ENCODE measurements around the gene FXYD2. TPM values are rescaled to one million over a fixed set of nuclear protein-coding genes. Genes with fewer than 3 reads are reported as not detected.
A peak's percentile ranks its signal among the peaks of the same experiment; 100 is the strongest.
"Not testable (repeated sequence)": the region's sequence is repeated elsewhere in the genome, so short reads cannot be mapped to it uniquely, and the experiment has no call there.

The FXYD2 gene
- total RNA-seq: 1.6 TPM
- long read RNA-seq: 0 reads

DNA sequence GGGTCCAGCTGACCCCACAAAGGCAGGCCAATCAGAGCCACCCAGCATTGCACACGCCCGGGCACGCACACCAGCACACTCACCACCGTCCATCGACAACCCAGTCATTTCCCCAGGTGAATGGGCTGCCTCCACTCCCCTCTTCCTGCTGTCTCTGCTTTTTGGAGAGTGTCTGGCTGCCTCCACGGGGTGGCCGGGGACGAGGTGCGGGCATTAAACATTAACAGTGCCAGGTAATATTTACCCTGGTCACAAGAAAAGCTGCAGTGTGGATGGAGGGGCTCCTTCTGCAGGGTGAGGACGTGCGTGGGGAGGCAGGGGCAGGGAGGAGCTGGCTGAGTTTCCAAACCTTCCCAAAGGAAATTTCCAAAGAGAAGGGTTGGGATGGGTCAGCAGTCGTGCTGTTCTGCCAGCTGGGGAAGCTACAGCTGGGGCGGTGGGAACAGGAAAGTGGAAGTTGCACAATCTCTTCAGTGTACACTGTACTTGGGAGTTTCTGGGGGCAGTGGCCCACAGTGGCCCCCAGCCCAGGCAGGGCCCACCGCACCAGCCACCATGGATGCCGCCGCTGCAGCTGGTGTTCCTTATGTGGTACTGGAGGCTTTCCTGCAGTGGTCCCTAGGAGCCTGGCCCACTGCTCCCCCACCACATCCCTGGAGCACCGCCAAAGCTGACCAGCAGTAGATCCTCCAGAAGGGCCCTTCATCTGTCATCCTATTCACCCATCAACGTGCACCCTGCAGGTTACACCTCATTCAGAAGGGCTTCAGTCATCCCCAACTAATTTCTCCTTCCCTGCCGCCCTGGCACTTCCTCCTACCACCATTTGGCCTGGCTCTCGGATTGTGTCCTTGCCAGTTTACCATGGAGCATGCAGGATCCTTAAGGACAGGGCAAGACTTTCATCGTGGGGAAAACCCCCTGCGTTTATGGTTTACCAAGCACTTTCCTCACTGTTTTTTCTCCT, at the start of gene FXYD2:
Gene FXYD2 (minus strand): TSS at position 174 of the 967 bp plus-strand sequence. CDS start 66 bp downstream, at position 108.
- intact Hi-C loops (cut with DNase I): no loop called here
- DNase-seq (ENCODE audit: low spot score): peak; percentile 81

DNA sequence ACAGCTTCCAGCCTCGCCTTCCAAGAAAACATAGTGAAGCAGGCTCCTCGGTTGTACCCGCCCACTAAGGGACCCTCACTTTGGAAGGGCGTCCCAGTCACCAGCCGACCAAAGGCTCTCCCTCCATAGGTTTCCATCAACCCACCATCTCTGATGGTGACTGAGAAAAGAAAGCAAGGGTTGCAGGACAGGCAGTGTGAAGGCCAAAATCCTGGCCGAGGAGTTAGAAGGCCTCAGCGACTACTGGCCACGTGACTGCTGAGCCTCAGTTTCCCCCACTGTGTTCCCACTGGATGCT, 49.2 kb upstream of the FXYD2 start:
- DNase-seq (ENCODE audit: low spot score): no peak
- intact Hi-C loops (cut with DNase I): no loop called here

DNA sequence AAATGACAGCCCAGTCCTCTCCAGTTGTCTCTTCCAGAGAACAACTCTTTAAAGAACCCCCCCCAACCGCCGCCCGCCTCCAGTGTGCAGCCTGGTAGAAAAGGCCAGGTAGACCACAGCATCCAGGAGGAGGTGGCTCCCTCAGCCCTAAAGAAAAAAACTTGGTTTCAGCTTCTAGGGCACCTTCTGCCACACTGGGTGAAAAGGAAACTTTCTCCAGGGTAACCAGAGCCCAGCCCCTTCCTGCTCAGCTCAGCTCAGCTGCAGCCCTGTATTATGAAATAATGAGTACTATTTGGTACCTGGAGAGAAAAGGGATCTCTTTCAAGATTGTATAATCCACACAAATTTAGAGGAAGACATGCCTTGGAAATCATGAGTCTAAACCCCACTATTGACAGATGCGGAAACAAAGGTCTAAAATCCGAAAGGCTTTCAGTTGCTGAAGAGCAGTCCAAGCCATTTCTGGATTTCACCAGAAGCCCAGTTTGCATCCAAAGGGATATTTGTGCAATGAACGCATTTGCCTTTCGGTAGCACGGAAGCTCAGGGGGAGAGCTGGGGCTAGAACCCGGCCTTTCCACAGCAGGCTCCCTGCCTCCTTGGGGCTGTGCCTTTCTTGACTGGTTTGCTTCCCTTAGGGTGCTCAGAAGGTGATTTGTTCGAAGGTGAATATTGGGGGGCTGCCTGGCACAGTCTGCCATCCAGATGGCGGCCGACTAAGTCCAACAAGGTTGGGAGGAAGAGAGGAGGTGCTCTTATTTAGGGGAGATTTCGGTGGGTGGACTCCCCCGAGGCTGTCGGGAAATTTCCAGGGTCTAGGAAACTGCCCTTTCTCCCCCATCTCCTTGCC, 48.7 kb upstream of the FXYD2 start:
- intact Hi-C loops (cut with DNase I): no loop called here
- DNase-seq (ENCODE audit: low spot score): no peak

DNA sequence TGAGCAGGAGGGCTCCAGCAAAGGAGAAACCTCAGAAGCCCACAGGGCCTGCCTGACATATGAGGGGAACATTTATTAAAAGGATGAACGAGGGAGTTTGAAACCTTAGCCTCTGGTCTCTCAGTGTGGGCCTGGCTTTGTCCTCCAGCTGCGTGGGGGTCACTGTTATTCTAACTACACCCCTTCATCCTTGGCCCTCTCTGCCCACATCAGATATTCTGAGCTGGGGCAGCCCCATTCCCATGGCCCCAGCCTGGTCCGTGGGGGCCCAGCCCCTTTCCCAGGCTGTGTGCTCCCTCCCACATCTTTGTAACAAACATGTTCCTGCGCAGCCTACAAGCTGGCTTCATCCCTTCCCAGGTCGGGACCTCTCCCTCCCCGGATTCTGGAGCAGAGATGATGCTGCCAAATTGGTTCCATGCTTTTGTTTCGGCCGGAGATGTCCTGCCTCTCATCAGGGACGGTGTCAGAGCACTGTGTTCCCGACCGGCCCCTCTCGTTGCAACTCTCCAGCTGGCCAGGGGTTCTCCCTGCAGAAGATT, 47.9 kb upstream of the FXYD2 start:
- intact Hi-C loops (cut with DNase I): no loop called here
- no peak for DNase-seq (ENCODE audit: low spot score)

DNA sequence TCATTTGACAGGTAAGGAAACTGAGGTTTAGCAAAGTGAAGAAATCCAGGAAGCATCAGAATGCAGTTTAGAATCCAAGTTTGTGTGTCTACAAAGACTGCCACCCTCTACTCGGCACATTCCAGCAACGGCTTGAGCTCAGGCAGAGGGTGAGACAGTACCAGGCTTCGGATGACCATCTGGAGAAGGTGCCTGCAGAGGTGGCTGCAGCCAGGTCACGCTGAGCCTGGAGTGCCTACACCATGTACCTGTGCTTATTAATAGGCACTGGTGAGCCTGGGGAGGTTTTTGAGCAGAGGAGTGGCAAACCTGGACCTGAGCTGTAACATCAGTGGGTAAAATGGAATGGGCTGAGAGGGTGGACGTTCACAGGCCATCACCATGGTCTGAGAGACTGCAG, 47.2 kb upstream of the FXYD2 start:
- intact Hi-C loops (cut with DNase I): no loop called here
- DNase-seq (ENCODE audit: low spot score): no peak

DNA sequence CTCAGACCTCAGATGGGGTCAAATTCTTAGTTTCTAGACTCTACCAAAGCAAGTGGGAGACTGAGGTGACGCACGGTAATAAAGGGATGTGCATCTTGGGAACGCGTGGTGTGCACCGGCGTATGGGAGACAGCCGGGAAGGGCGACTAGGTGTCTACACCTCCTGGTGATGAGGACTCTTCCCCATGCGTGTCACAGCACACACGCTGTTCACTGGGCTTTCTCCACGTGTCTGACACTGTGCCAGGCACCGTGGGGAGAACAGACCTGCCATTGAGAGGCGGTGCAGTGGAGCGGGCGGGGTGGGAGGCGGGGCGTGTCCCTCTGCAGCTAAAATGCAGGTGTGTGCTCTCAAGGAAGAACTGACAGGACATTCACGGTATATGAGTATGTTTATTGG, 46.6 kb upstream of the FXYD2 start:
- intact Hi-C loops (cut with DNase I): no loop called here
- DNase-seq (ENCODE audit: low spot score): no peak

DNA sequence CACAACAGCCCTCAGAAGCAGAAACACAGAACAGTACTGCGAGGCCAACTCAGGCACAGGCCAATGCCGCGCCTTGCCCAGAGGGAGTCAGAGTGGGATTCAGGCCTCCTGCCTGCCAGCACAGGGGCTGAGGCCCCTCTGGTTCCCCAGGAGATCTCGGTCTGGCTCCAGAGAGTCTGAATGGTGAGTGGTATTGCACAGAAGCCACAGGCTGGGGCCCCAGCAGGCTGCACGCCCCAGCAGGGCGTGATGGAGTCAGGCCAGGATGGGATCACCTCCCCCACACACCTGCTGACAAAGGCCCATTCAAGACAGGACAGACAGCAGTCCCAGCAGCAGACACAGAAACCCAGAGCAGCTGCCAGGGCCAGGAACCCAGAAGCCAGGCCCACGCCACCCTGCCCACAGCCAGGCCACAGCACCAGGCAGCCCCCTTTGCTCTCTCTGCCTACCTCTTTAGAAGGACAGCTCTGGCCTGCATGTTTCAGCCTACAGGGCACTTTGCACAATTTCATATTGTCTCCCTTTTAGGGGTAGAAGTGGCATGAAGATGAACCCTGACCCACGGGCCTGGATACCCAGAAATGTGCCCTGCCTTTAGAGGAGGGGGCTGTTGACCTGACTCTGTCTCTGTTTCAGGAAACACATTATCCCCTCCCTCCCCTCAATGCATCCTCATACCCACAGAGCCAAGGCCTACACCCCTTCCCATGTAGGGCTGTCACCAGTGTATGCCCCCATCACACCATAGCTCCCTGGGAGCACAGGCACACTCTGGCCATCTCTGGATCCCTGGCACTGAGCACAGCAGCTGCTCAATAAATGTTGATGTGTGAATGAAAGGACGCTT, 45.8 kb upstream of the FXYD2 start:
- intact Hi-C loops (cut with DNase I): no loop called here
- no peak for DNase-seq (ENCODE audit: low spot score)

DNA sequence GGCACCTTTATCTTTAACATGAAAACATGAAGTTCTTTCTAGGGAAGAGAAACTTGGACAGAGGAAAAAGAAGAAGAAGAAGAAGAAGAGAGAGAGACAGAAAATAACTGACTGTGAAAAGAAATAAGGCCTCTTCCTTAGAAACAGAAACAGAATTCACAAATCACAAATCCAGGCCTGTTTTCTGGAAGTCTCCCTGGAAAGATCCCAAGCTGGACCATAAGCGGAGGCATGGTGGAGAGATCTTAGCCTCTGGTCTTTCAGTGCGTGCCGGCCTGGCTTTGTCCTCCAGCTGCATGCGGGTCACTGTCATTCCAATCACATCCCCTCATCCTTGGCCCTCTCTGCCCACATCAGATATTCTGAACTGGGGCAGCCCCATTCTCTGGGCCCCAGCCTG, 45.1 kb upstream of the FXYD2 start:
- intact Hi-C loops (cut with DNase I): no loop called here
- DNase-seq (ENCODE audit: low spot score): no peak

DNA sequence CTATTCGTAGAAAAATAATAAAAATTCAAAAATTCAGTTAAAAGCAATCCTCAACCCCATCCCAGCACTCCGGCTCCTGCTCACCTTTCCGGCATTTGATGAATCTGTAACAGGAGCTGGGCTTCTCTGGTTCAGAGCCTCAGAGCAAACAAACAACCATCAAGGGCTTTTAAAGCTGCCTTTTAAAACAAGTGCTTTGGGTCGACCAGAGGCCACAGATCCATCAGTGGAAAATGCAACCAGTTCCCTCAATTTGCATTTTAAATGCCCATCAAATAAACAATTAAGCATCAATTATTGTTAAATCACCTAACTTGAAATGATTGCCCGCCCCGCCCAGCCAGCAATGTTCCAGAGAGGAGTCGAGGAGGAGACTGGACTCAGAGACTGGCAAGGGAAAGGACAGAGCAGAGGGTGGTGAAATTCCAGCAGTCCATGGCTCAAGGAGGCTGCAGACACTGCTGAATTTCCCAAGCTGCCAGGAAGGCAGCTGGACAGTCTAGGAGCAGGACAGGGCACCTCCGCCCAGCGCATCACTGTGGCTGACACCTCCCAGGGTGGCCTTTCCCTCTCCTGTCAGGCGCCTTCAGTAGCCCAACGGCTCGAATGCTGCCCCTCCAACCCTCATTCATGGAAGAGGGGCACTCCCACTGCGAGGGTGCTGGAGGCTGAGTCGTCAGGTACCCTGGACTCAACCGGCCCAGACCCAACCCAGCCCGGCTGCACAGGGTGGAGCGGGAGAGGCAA, 44.4 kb upstream of the FXYD2 start:
- no peak for DNase-seq (ENCODE audit: low spot score)
- intact Hi-C loops (cut with DNase I): no loop called here

DNA sequence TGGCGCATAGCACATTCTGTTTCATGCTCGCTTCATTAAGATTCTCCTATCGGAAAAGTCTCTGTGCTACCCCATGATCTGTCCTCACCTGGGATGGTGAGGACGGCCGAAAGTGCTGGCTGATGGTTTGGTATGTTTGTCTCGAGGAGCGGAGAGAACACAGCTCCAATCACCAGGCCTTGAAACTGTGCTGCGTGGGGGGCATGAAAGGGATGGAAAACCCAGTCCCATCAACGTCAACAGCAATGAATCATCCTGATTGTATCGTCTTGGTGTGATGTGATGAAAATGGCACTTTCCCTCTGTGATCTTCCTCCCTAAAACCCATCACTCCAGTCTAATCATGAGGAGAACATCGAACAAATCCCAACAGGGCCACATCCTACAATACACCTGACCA, 43.5 kb upstream of the FXYD2 start:
- intact Hi-C loops (cut with DNase I): no loop called here
- DNase-seq (ENCODE audit: low spot score): no peak

DNA sequence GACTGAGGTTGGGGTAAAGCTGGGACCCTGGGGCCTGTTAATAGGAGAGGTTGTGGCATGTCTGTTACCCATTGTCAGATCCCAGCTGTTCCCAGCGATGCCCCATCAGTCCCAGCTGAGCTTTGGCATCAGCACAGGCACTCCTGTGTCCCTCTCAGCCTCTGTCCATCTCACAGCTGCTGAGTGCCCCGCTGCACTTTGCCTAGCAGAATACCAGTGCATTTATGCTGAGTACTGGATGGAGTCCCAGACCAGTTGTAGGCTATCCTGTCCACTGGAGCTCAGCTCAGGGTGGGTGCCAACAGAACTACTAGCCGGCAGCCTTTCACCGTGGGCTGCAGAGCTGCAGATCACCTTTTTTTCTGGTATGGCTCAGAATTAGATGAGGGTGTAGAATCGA, 42.0 kb upstream of the FXYD2 start:
- no peak for DNase-seq (ENCODE audit: low spot score)
- intact Hi-C loops (cut with DNase I): no loop called here

DNA sequence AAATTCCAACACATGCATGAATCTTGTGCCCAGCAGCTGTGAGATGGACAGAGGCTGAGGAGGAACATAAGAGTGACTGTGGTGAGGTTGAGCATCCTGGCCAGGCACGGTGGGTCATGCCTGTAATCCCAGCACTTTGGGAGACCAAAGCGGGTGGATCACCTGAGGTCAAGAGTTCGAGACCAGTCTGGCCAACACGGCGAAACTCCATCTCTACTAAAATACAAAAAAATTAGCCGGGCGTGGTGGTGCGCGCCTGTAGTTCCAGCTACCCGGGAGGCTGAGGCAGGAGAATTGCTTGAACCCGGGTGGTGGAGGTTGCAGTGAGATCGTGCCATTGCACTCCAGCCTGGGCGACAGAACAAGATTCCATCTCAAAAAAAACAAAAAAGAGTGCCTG, 41.0 kb upstream of the FXYD2 start:
- DNase-seq (ENCODE audit: low spot score); intact Hi-C loops (cut with DNase I): not testable (repeated sequence)

DNA sequence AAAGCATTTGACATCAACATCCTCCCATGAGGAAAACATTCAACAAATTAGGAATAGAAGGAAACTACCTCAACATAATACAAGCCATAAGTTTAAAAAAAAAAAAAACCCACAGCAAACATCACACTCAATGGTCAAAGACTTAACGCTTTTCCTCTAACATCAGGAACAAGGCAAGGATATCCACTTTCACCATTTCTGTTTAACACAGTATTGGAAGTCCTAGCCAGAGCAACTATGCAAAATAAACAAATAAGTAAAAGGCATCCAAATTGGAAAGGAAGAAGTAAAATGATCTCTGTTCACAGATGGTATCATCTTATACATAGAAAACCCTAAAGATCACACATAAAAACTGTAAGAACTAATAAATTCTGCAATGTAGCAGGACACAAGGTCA, 38.8 kb upstream of the FXYD2 start:
- DNase-seq (ENCODE audit: low spot score): no peak
- intact Hi-C loops (cut with DNase I): no loop called here

DNA sequence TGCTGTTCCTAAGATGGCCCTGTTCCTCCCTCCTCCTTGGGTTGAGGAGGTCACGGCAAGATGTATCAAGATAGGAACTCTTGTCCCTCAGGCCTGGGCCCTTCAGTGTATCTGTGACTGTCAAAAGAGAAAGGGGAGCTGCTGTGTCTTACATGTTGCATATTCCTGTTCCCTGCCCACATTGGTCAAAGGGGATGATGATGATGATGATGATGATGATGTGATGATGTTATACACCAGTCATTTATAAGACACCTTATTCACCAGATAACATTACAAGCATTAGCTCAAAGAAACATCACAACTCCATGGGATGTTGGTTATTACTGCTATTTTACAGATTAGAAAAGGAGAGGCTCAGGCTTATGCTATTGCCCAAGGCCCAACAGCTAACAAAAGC, 38.2 kb upstream of the FXYD2 start:
- DNase-seq (ENCODE audit: low spot score): no peak
- intact Hi-C loops (cut with DNase I): no loop called here

DNA sequence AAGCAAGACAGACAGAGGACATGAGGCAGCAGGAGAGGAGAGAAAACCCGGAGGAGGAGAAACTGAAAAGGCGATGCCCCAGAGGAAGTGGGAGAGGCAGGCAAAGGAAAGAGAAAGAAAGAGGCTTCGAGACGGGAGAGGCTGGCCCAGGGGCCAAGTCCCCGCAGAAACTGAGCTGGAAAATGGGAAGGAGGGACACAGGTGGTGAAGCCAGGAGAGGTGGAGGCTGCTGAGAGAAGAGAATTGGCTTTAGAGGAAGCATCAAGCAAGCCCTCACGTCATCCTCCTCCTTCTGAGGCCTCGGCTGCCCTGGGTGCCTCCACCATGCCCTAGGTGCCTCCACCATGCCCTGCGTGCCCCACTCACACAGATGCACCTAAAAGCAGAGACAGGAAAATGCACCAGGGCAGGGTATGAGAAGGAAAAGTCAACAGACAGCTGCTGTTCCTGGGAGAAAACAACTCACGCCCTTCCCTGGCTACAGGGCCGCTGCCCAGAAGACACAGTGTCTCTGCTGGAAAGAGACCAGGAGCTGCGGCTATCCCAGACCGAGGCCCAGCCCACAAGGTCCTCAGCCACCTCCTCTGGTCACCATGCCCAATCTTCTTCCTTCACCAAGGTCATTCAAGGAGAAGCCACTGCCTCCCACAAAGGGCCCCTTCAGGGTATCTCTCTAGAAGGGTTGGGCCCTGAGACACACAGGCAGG, 37.6 kb upstream of the FXYD2 start:
- intact Hi-C loops (cut with DNase I): no loop called here
- no peak for DNase-seq (ENCODE audit: low spot score)

DNA sequence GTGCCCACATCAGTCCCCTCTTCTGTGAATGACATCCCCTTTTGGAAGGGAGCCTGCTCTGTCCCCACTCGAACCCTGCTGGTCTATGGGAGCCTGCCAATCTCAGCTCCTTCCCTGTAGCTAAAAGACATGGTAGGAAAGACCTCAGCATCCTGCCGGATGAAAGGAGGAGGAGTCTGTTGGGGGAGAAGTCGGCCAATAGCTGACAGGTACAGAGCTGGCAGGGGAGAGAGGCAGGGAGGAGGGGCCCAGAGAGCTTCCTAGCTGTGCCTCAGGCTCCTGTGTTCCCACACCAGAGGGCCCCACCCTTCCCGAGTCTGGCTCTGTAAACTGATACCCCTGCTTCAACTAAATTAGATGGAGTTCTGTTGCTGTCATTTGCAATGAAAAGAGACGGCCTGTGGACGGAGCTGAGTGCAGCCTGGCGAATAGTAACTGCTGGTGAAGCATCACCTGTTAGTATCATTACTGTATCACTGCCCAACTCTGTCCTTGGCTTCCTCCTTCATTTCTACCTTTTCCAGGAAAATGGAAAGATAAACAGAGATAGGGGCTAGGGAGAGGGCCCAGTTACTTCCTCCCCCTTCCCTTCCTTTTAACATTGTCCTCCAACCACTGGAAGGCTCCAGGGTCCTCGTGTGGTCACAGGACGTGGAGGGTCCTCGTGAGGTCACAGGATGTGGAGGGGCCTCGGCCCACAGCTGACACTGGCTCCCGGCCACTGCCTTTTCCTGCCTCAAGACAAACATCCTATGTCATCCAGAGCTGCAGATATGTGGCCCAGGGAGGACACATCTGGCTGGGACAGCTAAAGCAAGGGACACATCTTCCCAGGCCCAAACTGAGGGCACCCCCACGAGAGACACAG, 36.8 kb upstream of the FXYD2 start:
- intact Hi-C loops (cut with DNase I): no loop called here
- no peak for DNase-seq (ENCODE audit: low spot score)

DNA sequence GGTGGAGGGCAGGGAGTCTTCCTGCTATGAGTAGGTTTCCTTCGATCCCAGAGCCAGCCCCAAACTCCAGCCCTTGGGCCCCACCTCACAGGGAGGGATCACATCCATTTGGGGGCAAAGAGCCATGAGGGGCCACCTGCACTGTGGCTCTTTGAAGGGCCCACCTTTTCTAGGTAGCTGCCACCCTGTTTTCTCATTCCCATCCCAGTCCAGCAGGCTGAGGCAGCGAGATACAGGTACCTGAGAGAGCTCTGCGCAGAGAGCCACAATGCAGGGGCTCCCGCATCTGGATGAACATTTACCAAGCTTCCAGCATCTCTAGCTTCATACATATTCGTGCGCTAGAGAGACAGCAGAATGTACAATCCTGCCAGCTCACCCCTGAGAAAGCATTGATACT, 35.6 kb upstream of the FXYD2 start:
- DNase-seq (ENCODE audit: low spot score): no peak
- intact Hi-C loops (cut with DNase I): no loop called here

Measured in cardiac septum (tissue), 1 donor.